ENCODE results near the gene LRRC72. TPM values are rescaled to one million over a fixed set of nuclear protein-coding genes. Genes with fewer than 3 reads are reported as not detected.

The LRRC72 gene
- not detected for total RNA-seq

GRCh38 chr7:16526742-16527540 lies at the start of gene LRRC72:
Gene LRRC72, plus strand, starts transcription at chr7:16526825. Its CDS starts 128 bp downstream, at chr7:16526953.

Other genes with a start within 250 kb of the LRRC72 start
- gene CRPPA, start 105.3 kb upstream of the LRRC72 start, total RNA-seq: 6.8 TPM
- 28.8 TPM for gene SOSTDC1, start 61.1 kb upstream of the LRRC72 start, total RNA-seq
- 25.2 TPM for gene ANKMY2, start 118.9 kb downstream of the LRRC72 start, total RNA-seq
- 71.6 TPM for gene BZW2, start 119.4 kb downstream of the LRRC72 start, total RNA-seq
- gene TSPAN13, start 226.9 kb downstream of the LRRC72 start, total RNA-seq: 16.8 TPM